GM23338 (cell line): ENCODE measurements around the gene NDUFA11. TPM values are rescaled to one million over a fixed set of nuclear protein-coding genes. Genes with fewer than 3 reads are reported as not detected.

Experiments
- ATAC-seq: fragments of 200-7000 bp; cut with Tn5 transposase; 3 replicates; pipeline ENCODE4 v1.9.1; 2020
- DNase-seq: peaks from one replicate; pipeline ENCODE4 v3.0.0-alpha.2; 2015; ENCODE audit warnings: low spot score
- H2AFZ ChIP-seq: fragments of 200-600 bp; sonication (generic); 2 replicates; pipeline ENCODE4 v1.8.0; 2016; ENCODE audit warnings: antibody characterized with exemption, mild to moderate bottlenecking, moderate library complexity
- H3F3A ChIP-seq: fragments of 200-600 bp; sonication (generic); replicated peaks from 2 replicates; pipeline ENCODE4 v1.8.0; 2017; ENCODE audit warnings: antibody characterized with exemption, mixed run types, low read depth
- H3K27ac ChIP-seq: fragments of 200-600 bp; sonication (generic); 2 replicates; pipeline ENCODE4 v1.6.1; 2016; ENCODE audit warnings: low read depth
- H3K27me3 ChIP-seq: fragments of 200-600 bp; sonication (generic); 2 replicates; pipeline ENCODE4 v1.8.0; 2016; ENCODE audit warnings: mild to moderate bottlenecking, mixed run types, moderate library complexity; ENCODE audit not compliant: insufficient read depth
- H3K36me3 ChIP-seq: fragments of 200-600 bp; sonication (generic); 2 replicates; pipeline ENCODE4 v1.8.0; 2016; ENCODE audit warnings: mild to moderate bottlenecking; ENCODE audit not compliant: insufficient read depth
- H3K4me1 ChIP-seq: fragments of 200-600 bp; sonication (generic); 2 replicates; pipeline ENCODE4 v1.8.0; 2016; ENCODE audit warnings: mild to moderate bottlenecking, moderate library complexity; ENCODE audit not compliant: insufficient read depth
- H3K4me2 ChIP-seq: fragments of 200-600 bp; sonication (generic); 2 replicates; pipeline ENCODE4 v1.7.1; 2017; ENCODE audit warnings: mixed run types
- H3K4me3 ChIP-seq: fragments of 200-600 bp; sonication (generic); 2 replicates; pipeline ENCODE4 v1.6.1; 2016; ENCODE audit warnings: mixed run types
- H3K79me2 ChIP-seq: fragments of 200-600 bp; sonication (generic); replicated peaks from 2 replicates; pipeline ENCODE4 v1.8.0; 2017; ENCODE audit warnings: mild to moderate bottlenecking; ENCODE audit not compliant: insufficient read depth
- H3K9me2 ChIP-seq: fragments of 200-600 bp; sonication (generic); 2 replicates; pipeline ENCODE4 v1.8.0; 2017; ENCODE audit not compliant: insufficient read depth
- H4K20me1 ChIP-seq: fragments of 200-600 bp; sonication (generic); replicated peaks from 2 replicates; pipeline ENCODE4 v1.8.0; 2017; ENCODE audit warnings: mild to moderate bottlenecking; ENCODE audit not compliant: insufficient read depth
- H3K27ac Mint-ChIP-seq: 2 replicates; pipeline ENCODE4 v1.8.0; 2020; ENCODE audit warnings: inconsistent platforms, mild to moderate bottlenecking, moderate library complexity, mixed read lengths
- H3K27me3 Mint-ChIP-seq: 3 replicates; pipeline ENCODE4 v1.8.0; 2022; ENCODE audit warnings: low read depth, mild to moderate bottlenecking, moderate library complexity, mixed read lengths, inconsistent platforms; ENCODE audit not compliant: insufficient read depth, poor library complexity
- H3K36me3 Mint-ChIP-seq: 3 replicates; pipeline ENCODE4 v1.8.0; 2021; ENCODE audit warnings: low read depth, mild to moderate bottlenecking, inconsistent platforms, moderate library complexity, mixed read lengths
- H3K4me1 Mint-ChIP-seq: 3 replicates; pipeline ENCODE4 v1.8.0; 2020; ENCODE audit warnings: mild to moderate bottlenecking, inconsistent platforms, mixed read lengths
- H3K4me3 Mint-ChIP-seq: 3 replicates; pipeline ENCODE4 v1.8.0; 2021; ENCODE audit warnings: moderate library complexity, mild to moderate bottlenecking, inconsistent platforms, mixed read lengths
- H3K9me3 Mint-ChIP-seq: 3 replicates; pipeline ENCODE4 v1.8.0; 2020; ENCODE audit warnings: moderate library complexity, mild to moderate bottlenecking, inconsistent platforms, mixed read lengths
- CREB1 ChIP-seq: fragments of 250-450 bp; sonication (Bioruptor Pico); IDR thresholded peaks from 2 replicates; pipeline ENCODE4 v1.5.0; 2020; ENCODE audit warnings: low read depth, mild to moderate bottlenecking, moderate library complexity
- CTCF ChIP-seq, 2 experiments: fragments of 200-600 bp in 1 of 2; sonication (generic) in 1 of 2; conservative IDR thresholded peaks; 2 replicates each; pipeline versions ENCODE4 v1.5.1 to v1.6.1; 2016 to 2017; ENCODE audit warnings: antibody characterized with exemption in 2 of 2, low read depth in 2 of 2, mild to moderate bottlenecking in 2 of 2, moderate library complexity in 1 of 2
- EZH2 ChIP-seq: fragments of 200-600 bp; sonication (generic); IDR thresholded peaks from one replicate; pipeline ENCODE4 v1.8.0; 2017; ENCODE audit warnings: antibody characterized with exemption, mild to moderate bottlenecking, low read depth; ENCODE audit not compliant: unreplicated experiment
- EZH2phosphoT487 ChIP-seq: fragments of 200-600 bp; sonication (generic); IDR thresholded peaks from one replicate; pipeline ENCODE4 v1.8.1; 2018; ENCODE audit warnings: antibody characterized with exemption; ENCODE audit not compliant: unreplicated experiment
- JUNB ChIP-seq: IDR thresholded peaks from one replicate; pipeline ENCODE4 v1.6.1; 2016; ENCODE audit warnings: antibody characterized with exemption; ENCODE audit not compliant: unreplicated experiment
- NANOG ChIP-seq: IDR thresholded peaks from 2 replicates; pipeline ENCODE4 v1.6.1; 2016; ENCODE audit warnings: antibody characterized with exemption, borderline replicate concordance
- POLR2AphosphoS5 ChIP-seq: IDR thresholded peaks from 2 replicates; pipeline ENCODE4 v1.6.1; 2016; ENCODE audit warnings: antibody characterized with exemption, low read depth
- REST ChIP-seq: IDR thresholded peaks from one replicate; pipeline ENCODE4 v1.6.1; 2018; ENCODE audit warnings: antibody characterized with exemption; ENCODE audit not compliant: unreplicated experiment
- ZNF114 ChIP-seq: fragments of 250-450 bp; sonication (Bioruptor Pico); IDR thresholded peaks from 2 replicates; pipeline ENCODE4 v1.5.0; 2020; ENCODE audit warnings: mild to moderate bottlenecking, moderate library complexity
- ZNF331 ChIP-seq: fragments of 250-450 bp; sonication (Bioruptor Pico); IDR thresholded peaks from 2 replicates; pipeline ENCODE4 v1.5.0; 2020; ENCODE audit warnings: low read depth, mild to moderate bottlenecking, moderate library complexity
- polyA plus RNA-seq: library from polyadenylated mRNA; unstranded; fragments of >200 nt; fragmentation: Nextera tagmentation; extraction: Ambion mirVana; gene quantifications from 2 replicates; pipeline ENCODE4 v1.2.1, GENCODE V29; 2016
- total RNA-seq: library from RNA; depleted of rRNA; stranded (reverse); fragments of >200 nt; shearing (Covaris generic); gene quantifications from 2 replicates; pipeline ENCODE4 v1.2.3, GENCODE V29; 2014

Gene NDUFA11
- total and polyA plus RNA-seq, 2 experiments from 2014 or later, result 171 to 523 TPM

- Mint-ChIP-seq H3K27ac (no peak overlapping the region), H3K4me1 (no peaks in the 10 kb centered on the region), H3K27me3 (peaks cover 2% of the 10 kb centered on the region), H3K4me3 (no peak overlapping the region), H3K9me3 (no peaks in the 10 kb centered on the region), H3K36me3 (peaks cover 62% of the 10 kb centered on the region)
- no peaks in the 10 kb centered on the region for H3K9me2 ChIP-seq
- DNase-seq (no peak), ATAC-seq (no peak)
- peaks cover 20% of the 10 kb centered on the region for H3K36me3 ChIP-seq
- no peak overlapping the region for H2AFZ ChIP-seq
- no peak overlapping the region for H3K4me3 ChIP-seq
- H3K79me2 ChIP-seq, result no peaks in the 10 kb centered on the region
- H3K4me2 ChIP-seq, result no peak overlapping the region
- no peaks in the 10 kb centered on the region for H3K27me3 ChIP-seq
- H3K4me1 ChIP-seq, result no peaks in the 10 kb centered on the region
- no peak for TF ChIP-seq ZNF114 (CRISPR knock-in tag)
- TF ChIP-seq EZH2, result no peak
- TF ChIP-seq CREB1 (CRISPR knock-in tag), result no peak
- no peaks in the 10 kb centered on the region; the same call in 1 of the 2 replicates for H4K20me1 ChIP-seq
- no peaks in the 10 kb centered on the region for H3F3A ChIP-seq
- H3K27ac ChIP-seq, result no peak overlapping the region
Measured at GRCh38 chr19:5922161-5922545, 18.6 kb upstream of the NDUFA11 start.

GRCh38 chr19:5921516-5922160 lies 18.0 kb upstream of the NDUFA11 start:
- peaks cover 20% of the 10 kb centered on the region for H3K36me3 ChIP-seq
- ATAC-seq, result no peak
- no peaks in the 10 kb centered on the region for H3K4me1 Mint-ChIP-seq

More at GRCh38 chr19:5921516-5922160, 18.0 kb upstream of the NDUFA11 start:
- peaks cover 64% of the 10 kb centered on the region for H3K36me3 Mint-ChIP-seq
- Histone ChIP-seq H3K9me2 (no peaks in the 10 kb centered on the region), H3K4me3 (no peak overlapping the region), H3K4me1 (no peaks in the 10 kb centered on the region), H3F3A (no peaks in the 10 kb centered on the region), H2AFZ (no peak overlapping the region), H3K79me2 (no peaks in the 10 kb centered on the region), H3K27ac (no peak overlapping the region), H4K20me1 (no peaks in the 10 kb centered on the region; the same call in 1 of the 2 replicates), H3K27me3 (no peaks in the 10 kb centered on the region), H3K4me2 (no peak overlapping the region)
- H3K27ac Mint-ChIP-seq, result no peak overlapping the region; the same call in 1 of the 2 replicates
- no peak for DNase-seq
- H3K4me3 Mint-ChIP-seq, result no peak overlapping the region
- no peak for TF ChIP-seq CREB1 (CRISPR knock-in tag)
- TF ChIP-seq CTCF (conservative IDR thresholded peaks at IDR 0.05; ENCODE audit: low read depth in 2 of 2), result no peak
- TF ChIP-seq JUNB, result no peak
- no peak for TF ChIP-seq NANOG
- no peak for TF ChIP-seq ZNF331 (CRISPR knock-in tag)
- TF ChIP-seq POLR2AphosphoS5, result no peak
- no peak for TF ChIP-seq EZH2phosphoT487
- no peak for TF ChIP-seq REST
- no peaks in the 10 kb centered on the region for H3K9me3 Mint-ChIP-seq
- H3K27me3 Mint-ChIP-seq, result peaks cover 2% of the 10 kb centered on the region
